Measurements from ENCODE around the gene KIF25.
"Not testable (repeated sequence)": the region's sequence is repeated elsewhere in the genome, so short reads cannot be mapped to it uniquely, and the experiment has no call there.

The KIF25 gene

GRCh38 chr6:168070804-168071203 lies 73.3 kb downstream of the KIF25 start:
- DNase-seq (ENCODE audit: low read depth), result no peak

- no peak for DNase-seq (ENCODE audit: low read depth)
Measured at GRCh38 chr6:168071620-168072019, 74.1 kb downstream of the KIF25 start.

GRCh38 chr6:168072261-168072660 lies 74.8 kb downstream of the KIF25 start:
- DNase-seq (ENCODE audit: low read depth), result no peak

- no peak for DNase-seq (ENCODE audit: low read depth)
Measured at GRCh38 chr6:168072730-168073129, 75.3 kb downstream of the KIF25 start.

- DNase-seq (ENCODE audit: low read depth), result no peak
Measured at GRCh38 chr6:168073937-168074730, 76.7 kb downstream of the KIF25 start.

GRCh38 chr6:168075216-168075615 lies 77.7 kb downstream of the KIF25 start:
- DNase-seq (ENCODE audit: low read depth), result no peak

- DNase-seq (ENCODE audit: low read depth), result no peak
Measured at GRCh38 chr6:168075787-168076202, 78.3 kb downstream of the KIF25 start.

GRCh38 chr6:168077401-168077800 lies 79.9 kb downstream of the KIF25 start:
- DNase-seq (ENCODE audit: low read depth), result not testable (repeated sequence)

- no peak for DNase-seq (ENCODE audit: low read depth)
Measured at GRCh38 chr6:168078175-168078942, 80.9 kb downstream of the KIF25 start.

- no peak for DNase-seq (ENCODE audit: low read depth)
Measured at GRCh38 chr6:168078943-168079405, 81.5 kb downstream of the KIF25 start, which contains the start of gene FRMD1. FRMD1 (minus strand) TSS chr6:168079212; CDS start chr6:168079094, 118 bp downstream.

GRCh38 chr6:168080393-168081077 lies 83.1 kb downstream of the KIF25 start:
- DNase-seq (ENCODE audit: low read depth), result no peak

- no peak for DNase-seq (ENCODE audit: low read depth)
Measured at GRCh38 chr6:168081858-168082546, 84.5 kb downstream of the KIF25 start.

GRCh38 chr6:168082860-168083513 lies 85.5 kb downstream of the KIF25 start:
- DNase-seq (ENCODE audit: low read depth), result no peak

GRCh38 chr6:168083514-168083885 lies 86.0 kb downstream of the KIF25 start:
- DNase-seq (ENCODE audit: low read depth), result no peak

GRCh38 chr6:168084465-168085160 lies 87.1 kb downstream of the KIF25 start:
- DNase-seq (ENCODE audit: low read depth), result no peak

GRCh38 chr6:168086066-168086465 lies 88.6 kb downstream of the KIF25 start:
- DNase-seq (ENCODE audit: low read depth), result no peak

GRCh38 chr6:168086616-168087015 lies 89.1 kb downstream of the KIF25 start:
- no peak for DNase-seq (ENCODE audit: low read depth)

- no peak for DNase-seq (ENCODE audit: low read depth)
Measured at GRCh38 chr6:168087436-168088160, 90.1 kb downstream of the KIF25 start.

GRCh38 chr6:168088161-168089053 lies 90.9 kb downstream of the KIF25 start:
- DNase-seq (ENCODE audit: low read depth), result no peak

Data from HS-5 (cell line).